Stimulated activated naive B cell treated with anti-CD40 and anti-IgM and Interleukin-4, amounts not matched to agents 10 μg/mL and 1 μg/mL and 100 μg/mL, for 72 hours (primary cell): ENCODE measurements around the gene POM121L12.

Experiments used
- ATAC-seq, 2 donors: fragments of 150-1000 bp; cut with Tn5 transposase; replicated peaks; 2 replicates each; pipeline ENCODE4 v1.10.0; 2021; ENCODE audit warnings: moderate library complexity in 1 of 2
- DNase-seq: peaks from one replicate; pipeline ENCODE4 v3.0.0; 2021
- H3K27ac Mint-ChIP-seq: one replicate; pipeline ENCODE4 v1.8.0; 2022; ENCODE audit warnings: mild to moderate bottlenecking, mixed read lengths
- H3K27me3 Mint-ChIP-seq, 2 donors: one replicate each; pipeline ENCODE4 v1.8.0; 2022; ENCODE audit warnings: mixed read lengths in 2 of 2
- H3K36me3 Mint-ChIP-seq, 2 donors: one replicate each; pipeline ENCODE4 v1.8.0; 2022; ENCODE audit warnings: mixed read lengths in 2 of 2, mild to moderate bottlenecking in 1 of 2
- H3K4me1 Mint-ChIP-seq, 2 donors: one replicate each; pipeline ENCODE4 v1.8.0; 2022; ENCODE audit warnings: mixed read lengths in 2 of 2, mild to moderate bottlenecking in 1 of 2
- H3K4me3 Mint-ChIP-seq, 2 donors: one replicate each; pipeline ENCODE4 v1.8.0; 2022; ENCODE audit warnings: mild to moderate bottlenecking in 2 of 2, mixed read lengths in 2 of 2, moderate library complexity in 1 of 2
- H3K9me3 Mint-ChIP-seq, 2 donors: one replicate each; pipeline ENCODE4 v1.8.0; 2022; ENCODE audit warnings: mixed read lengths in 2 of 2, mild to moderate bottlenecking in 1 of 2

Gene POM121L12

DNA sequence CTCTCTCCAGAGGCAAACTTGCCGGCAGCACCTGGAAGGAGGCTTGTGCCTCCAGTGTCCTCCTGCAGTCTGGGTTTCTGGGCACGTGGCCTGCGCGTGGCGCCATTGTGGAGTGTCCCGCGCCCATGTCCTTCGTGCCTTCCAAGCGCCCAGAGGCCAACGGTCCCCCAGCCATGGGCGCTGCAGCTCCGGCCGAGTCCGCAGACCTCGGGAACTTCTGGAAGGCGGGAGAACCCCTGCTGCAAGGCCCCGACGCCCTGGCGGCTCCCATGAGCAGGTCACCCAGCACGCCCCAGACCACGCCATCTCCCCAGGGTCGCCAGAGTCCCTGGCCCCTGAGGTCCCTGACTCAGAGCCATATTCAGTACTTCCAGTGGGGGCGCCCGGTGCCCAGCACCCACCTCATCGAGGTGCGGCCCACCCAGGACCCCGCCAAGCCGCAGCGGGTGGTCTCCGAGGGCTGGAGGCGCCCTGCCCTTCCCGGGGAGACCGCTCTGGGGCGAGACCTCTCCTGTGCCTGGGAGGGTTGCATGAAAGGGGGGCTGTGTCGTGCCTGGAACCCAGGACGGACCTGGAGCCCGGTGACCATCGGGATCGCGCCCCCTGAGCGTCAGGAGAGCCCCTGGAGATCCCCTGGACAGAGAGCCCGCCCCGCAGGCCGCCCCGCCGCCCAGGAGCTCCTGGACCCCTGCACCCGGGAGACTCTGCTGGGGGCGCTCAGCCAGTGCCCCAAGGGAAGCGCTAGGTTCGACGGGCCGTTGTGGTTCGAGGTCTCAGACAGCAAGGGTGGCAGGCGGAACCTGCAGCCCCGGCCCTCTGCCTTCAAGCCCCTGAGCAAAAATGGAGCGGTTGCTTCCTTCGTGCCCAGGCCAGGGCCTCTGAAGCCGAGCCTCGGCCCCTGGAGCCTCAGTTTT lies at the start of gene POM121L12:
TSS of gene POM121L12 (plus strand) at position 135 of the 914 bp plus-strand sequence. CDS start at position 174, 39 bp downstream.
- ATAC-seq (no peak), DNase-seq (no peak)

DNA sequence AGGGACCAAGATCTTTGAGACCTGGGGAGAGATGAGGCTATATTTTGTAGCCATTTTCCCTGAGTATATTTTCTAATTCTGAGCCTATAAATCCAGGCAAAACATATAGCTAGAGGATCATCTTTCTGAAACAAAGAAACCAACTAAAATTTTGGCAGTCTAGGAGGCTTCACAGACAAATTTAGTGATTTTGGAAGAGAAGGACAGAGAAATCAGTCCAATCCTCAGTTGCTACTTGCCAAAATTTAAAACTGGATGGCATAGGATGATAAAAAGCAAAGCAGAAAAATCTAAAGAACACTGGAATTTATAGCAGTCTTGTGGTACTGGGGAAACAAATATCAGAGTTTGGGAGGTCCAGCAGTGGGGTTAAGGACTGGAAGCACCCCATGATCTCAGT lies 43.4 kb upstream of the POM121L12 start:
- Mint-ChIP-seq H3K27ac (no peak overlapping the region), H3K27me3 (no peaks in the 10 kb centered on the region), H3K4me1 (no peaks in the 10 kb centered on the region), H3K4me3 (no peak overlapping the region), H3K9me3 (peaks cover 13% of the 10 kb centered on the region in 2 donors), H3K36me3 (no peaks in the 10 kb centered on the region)
- DNase-seq (no peak), ATAC-seq (no peak)

More for the DNA sequence above, at the start of gene POM121L12:
- Mint-ChIP-seq H3K4me1 (no peaks in the 10 kb centered on the region), H3K4me3 (no peak within 1 kb of the TSS), H3K27me3 (no peaks in the 10 kb centered on the region), H3K9me3 (peaks cover 4 to 9% of the 10 kb centered on the region in 2 donors), H3K27ac (peak within 1 kb of the TSS; percentile 5), H3K36me3 (peaks cover 0 to 1% of the 10 kb centered on the region in 2 donors)

DNA sequence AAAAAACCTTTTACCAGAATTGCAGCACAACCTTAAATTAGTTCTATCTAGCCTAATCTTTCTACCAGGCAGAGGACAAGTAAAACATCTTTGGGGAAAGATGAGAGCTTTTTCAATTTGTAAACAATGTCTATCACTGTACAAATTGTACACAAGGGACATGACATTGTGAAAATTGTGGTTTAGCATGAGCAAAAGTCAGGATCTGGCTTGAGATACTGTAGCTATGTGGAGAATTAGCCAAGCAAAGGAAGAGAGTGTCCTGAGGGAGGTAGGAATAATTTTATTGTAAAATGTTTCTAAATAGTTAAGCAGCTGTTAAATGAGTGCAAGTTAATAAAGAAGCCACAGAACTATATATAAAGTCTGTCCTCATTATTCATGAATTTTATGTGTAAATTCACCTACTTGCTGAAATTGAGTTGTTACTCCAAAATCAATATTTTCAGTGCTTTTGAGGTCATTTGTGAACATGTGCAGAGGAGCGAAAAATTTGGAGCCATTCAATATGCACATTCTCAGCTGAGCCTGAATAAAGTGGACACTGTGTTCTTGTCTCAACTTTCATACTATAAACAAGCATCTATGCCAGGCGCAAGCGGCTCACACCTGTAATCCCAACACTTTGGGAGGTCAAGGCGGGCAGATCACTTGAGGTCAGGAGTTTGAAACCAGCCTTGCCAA lies 42.8 kb upstream of the POM121L12 start:
- no peak for ATAC-seq
- Mint-ChIP-seq H3K4me1 (no peaks in the 10 kb centered on the region), H3K27me3 (no peaks in the 10 kb centered on the region), H3K36me3 (no peaks in the 10 kb centered on the region), H3K9me3 (peaks cover 12 to 13% of the 10 kb centered on the region in 2 donors), H3K4me3 (no peak overlapping the region), H3K27ac (no peak overlapping the region)
- DNase-seq = no peak

DNA sequence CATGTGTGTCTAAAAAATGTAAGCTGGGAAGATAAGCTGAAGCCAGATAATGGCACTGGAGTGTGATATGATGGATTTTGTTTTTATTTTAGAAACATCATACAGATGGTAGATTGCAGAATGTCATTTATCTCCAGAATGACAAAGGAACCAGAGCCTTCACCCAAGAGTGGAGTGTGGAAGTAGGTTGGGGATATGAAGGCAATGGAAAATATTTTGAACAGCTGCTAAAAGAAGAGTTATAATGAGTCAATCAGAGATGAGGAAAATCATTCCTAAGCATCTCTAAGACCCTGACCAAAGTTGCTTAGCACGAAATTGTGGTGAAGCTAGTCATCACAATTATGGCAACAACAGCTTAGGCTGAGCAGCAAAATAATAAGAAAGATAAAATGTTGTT lies 39.8 kb upstream of the POM121L12 start:
- DNase-seq = no peak
- Mint-ChIP-seq H3K9me3 (peaks cover 9% of the 10 kb centered on the region in 2 donors), H3K4me3 (no peak overlapping the region), H3K4me1 (no peaks in the 10 kb centered on the region), H3K27me3 (no peaks in the 10 kb centered on the region), H3K36me3 (no peaks in the 10 kb centered on the region), H3K27ac (no peak overlapping the region)
- ATAC-seq = no peak

DNA sequence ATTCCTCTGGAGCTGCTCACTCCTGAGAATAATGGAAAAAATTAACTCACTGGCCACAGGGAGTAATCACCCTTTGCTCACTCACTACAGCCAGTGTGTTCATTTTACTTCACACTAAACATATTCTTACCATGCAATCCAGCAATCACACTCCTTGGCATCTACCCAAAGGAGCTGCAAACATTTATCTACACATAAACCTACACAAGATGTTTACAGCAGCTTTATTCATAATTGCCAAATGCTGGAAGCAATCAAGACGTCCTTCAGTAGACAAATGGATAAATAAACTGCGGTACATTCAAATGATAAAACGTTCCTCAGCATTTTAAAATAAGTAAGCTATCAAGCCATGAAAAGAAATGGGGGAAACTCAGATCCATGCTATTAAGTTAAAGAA lies 34.2 kb upstream of the POM121L12 start:
- Mint-ChIP-seq H3K9me3 (peaks cover 8 to 12% of the 10 kb centered on the region in 2 donors), H3K36me3 (no peaks in the 10 kb centered on the region), H3K27me3 (no peaks in the 10 kb centered on the region), H3K4me1 (no peaks in the 10 kb centered on the region), H3K27ac (no peak overlapping the region), H3K4me3 (no peak overlapping the region)
- no peak for ATAC-seq
- no peak for DNase-seq

DNA sequence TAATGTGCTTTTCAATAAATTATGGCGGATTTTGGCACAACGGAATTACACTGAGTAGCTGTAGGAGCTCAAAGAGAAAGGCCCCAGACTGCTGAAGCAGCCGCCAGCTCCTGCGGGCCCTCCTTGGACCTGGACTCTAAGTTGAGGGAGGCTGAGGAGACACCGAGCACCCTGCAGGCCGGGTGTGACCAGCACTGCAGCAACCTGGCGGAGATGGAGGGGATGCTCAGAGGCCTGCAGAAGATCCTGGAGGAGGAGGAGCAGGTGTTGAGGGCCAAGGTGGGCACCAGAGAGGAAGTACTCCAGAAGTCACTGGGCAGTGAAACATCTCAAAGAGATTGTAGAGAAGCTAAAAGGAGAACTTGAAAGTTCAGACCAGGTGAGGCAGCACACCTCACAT lies 33.0 kb upstream of the POM121L12 start:
- no peak for ATAC-seq
- Mint-ChIP-seq H3K4me1 (no peaks in the 10 kb centered on the region), H3K36me3 (no peaks in the 10 kb centered on the region), H3K9me3 (peaks cover 14 to 15% of the 10 kb centered on the region in 2 donors), H3K27ac (no peak overlapping the region), H3K4me3 (no peak overlapping the region), H3K27me3 (no peaks in the 10 kb centered on the region)
- no peak for DNase-seq

DNA sequence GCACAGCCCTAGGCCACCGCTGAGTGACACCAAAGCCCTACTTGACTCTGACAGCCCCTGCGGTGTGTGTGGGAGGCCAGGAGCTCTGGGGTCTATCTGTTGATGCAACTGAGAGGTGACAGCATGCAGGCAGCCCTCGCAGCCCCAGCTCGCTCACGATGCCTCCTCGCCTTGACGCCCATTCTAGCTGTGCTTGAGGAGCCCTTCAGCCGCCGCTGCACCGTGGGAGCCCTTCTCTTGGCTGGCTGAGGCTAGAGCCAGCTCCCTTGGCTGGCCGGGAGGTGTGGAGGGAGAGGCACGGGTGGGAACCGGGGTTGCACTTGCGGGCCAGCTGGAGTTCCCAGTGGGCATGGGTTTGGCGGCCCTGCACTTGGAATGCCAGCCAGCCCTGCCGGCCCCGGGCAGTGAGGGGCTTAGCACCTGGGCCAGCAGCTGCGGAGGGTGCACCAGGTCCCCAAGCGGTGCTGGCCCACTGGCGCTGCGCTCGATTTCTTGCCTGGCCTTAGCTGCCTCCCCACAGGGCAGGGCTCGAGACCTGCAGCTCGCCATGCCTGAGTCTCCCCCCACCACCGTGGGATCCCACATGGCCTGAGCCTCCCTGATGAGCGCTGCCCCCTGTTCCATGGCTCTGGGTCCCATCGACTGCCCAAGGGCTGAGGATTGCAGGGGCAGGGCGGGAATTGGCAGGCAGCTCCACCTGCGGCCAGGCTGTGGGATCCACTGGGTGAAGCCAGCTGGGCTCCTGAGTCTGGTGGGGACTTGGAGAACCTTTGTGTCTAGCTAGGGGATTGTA lies 31.6 kb upstream of the POM121L12 start:
- Mint-ChIP-seq H3K27me3 (no peaks in the 10 kb centered on the region), H3K9me3 (peaks cover 15 to 17% of the 10 kb centered on the region in 2 donors), H3K4me1 (no peaks in the 10 kb centered on the region), H3K4me3 (no peak overlapping the region), H3K27ac (no peak overlapping the region), H3K36me3 (no peaks in the 10 kb centered on the region)
- DNase-seq = no peak
- ATAC-seq = no peak

DNA sequence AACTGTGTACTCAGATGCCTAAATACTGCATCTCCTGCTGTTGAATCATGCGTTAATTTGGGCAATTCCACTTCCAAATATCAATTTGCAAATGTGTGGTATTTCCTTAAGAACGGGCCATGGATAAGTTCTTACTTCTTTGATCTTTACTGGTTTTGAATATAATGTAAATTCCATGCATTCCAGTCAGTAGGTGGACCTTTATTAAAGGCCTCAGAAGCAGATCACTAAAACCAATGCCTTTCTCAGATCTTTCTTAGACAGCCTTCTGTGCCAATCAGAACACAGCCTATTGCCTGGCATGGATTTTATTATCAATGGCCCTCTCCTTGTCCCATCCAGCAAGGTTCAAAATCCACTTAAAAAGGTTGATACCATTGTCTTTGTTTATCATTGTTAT lies 21.5 kb upstream of the POM121L12 start:
- H3K4me1 Mint-ChIP-seq = no peaks in the 10 kb centered on the region
- DNase-seq = no peak
- H3K27ac Mint-ChIP-seq = no peak overlapping the region
- ATAC-seq = no peak
- H3K27me3 Mint-ChIP-seq = no peaks in the 10 kb centered on the region
- H3K9me3 Mint-ChIP-seq = peaks cover 19 to 20% of the 10 kb centered on the region in 2 donors
- no peaks in the 10 kb centered on the region for H3K36me3 Mint-ChIP-seq
- no peak overlapping the region for H3K4me3 Mint-ChIP-seq

DNA sequence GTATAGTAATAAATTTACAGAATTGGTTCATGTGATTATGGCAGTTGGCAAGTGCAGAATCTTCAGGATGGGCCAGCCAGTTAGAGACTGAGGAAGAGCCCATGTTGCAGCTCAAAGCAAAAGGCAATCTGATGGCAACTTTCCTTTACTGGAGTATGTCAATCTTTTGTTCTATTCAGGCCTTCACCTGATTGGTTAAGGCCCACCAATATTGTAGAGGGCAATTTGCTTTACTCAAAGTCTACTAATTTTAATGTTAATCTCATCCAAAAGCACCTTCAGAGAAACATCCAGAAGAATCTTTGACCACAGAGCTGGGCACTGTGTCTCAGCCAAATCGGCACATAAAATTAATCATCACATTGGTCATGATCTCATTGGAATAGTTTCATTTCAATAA lies 20.0 kb upstream of the POM121L12 start:
- no peaks in the 10 kb centered on the region for H3K36me3 Mint-ChIP-seq
- no peak for ATAC-seq
- peaks cover 19 to 21% of the 10 kb centered on the region in 2 donors for H3K9me3 Mint-ChIP-seq
- DNase-seq = no peak
- H3K4me1 Mint-ChIP-seq = no peaks in the 10 kb centered on the region
- H3K4me3 Mint-ChIP-seq = no peak overlapping the region
- H3K27ac Mint-ChIP-seq = no peak overlapping the region
- no peaks in the 10 kb centered on the region for H3K27me3 Mint-ChIP-seq

DNA sequence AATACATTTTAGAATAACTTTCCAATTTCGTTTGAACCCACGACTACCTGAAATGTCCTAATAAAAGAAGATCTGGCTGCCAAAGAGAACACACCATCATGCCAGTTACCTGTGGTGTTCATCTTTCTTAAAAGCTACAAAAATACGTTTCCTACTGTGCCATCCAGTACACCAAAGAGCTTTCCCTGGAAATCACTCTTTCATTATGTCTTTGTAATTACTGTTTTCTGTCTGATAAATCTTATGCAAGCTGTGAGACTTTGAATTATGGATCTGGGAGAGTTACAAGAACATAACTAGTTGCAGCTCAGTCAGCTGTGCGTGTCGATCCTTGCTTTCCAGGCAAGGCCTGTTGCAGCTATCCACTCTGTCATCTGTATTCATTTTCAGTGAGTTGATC lies 12.5 kb upstream of the POM121L12 start:
- ATAC-seq (no peak), DNase-seq (no peak)
- no peak overlapping the region for H3K4me3 Mint-ChIP-seq
- H3K9me3 Mint-ChIP-seq = peaks cover 2 to 4% of the 10 kb centered on the region in 2 donors
- H3K4me1 Mint-ChIP-seq = no peaks in the 10 kb centered on the region
- no peak overlapping the region for H3K27ac Mint-ChIP-seq
- no peaks in the 10 kb centered on the region for H3K36me3 Mint-ChIP-seq
- no peaks in the 10 kb centered on the region for H3K27me3 Mint-ChIP-seq

DNA sequence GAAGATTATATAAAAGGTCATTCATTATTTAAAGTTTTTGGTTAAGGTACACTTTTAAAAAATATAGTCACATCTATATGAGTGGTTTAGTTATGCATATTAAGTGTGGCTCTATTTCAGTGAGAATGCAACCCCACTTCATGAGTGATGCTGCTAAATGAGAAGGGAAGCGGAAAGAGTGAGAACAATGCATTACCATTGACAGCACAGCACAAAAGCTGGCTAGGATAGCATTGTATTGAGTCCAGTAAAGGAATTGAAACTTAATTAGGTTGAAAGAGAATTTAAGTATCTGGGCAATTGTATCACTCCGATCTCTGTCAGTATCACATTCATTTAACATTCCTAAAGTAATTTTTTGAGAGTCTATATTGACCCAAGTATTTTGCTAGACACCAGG lies 13.2 kb downstream of the POM121L12 start:
- Mint-ChIP-seq H3K36me3 (no peaks in the 10 kb centered on the region), H3K4me1 (no peaks in the 10 kb centered on the region), H3K27me3 (no peaks in the 10 kb centered on the region), H3K9me3 (peaks cover 7 to 8% of the 10 kb centered on the region in 2 donors), H3K27ac (no peak overlapping the region), H3K4me3 (no peak overlapping the region)
- ATAC-seq (no peak), DNase-seq (no peak)

DNA sequence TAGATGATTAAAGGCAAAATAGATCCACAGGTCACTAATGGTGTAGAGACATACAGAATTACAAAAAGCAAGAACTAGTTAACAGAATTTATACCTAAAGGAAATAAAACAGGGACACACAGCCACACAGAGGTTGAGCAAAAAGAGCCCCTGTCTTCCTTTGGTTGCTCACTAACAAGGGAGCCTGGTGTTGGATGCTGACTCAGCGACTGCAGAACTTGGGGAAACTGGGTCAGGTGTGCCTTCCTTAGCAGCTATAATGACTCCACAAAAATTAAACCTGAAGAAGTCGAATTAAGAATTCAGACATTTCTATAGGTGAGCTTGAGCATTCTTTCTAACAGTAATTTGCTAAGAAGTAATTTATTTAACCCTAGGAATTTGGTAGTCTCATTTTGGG lies 15.0 kb downstream of the POM121L12 start:
- Mint-ChIP-seq H3K27me3 (no peaks in the 10 kb centered on the region), H3K4me1 (no peaks in the 10 kb centered on the region), H3K4me3 (no peak overlapping the region), H3K27ac (no peak overlapping the region), H3K9me3 (peaks cover 7 to 8% of the 10 kb centered on the region in 2 donors), H3K36me3 (no peaks in the 10 kb centered on the region)
- ATAC-seq (no peak), DNase-seq (no peak)

DNA sequence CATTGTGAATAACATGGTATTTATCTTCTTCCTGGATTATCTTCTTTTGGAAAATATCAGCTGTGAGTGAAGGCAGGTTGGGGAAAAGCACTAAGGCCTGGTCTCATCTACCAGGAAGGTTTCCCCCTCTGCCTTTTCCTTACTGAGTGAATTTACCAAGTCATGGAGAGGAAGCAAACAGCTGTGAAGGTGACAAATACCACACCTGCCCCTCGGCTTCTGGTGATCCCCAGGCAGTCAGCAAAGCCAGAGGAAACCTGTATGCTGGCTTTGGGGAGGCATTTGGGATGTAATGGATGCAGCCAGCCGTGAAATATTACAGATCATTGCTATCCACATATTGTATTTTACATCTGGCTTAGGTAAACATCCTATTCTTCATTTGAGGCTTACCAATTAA lies 24.2 kb downstream of the POM121L12 start:
- Mint-ChIP-seq H3K9me3 (peaks cover 5 to 10% of the 10 kb centered on the region in 2 donors), H3K4me1 (no peaks in the 10 kb centered on the region), H3K27me3 (no peaks in the 10 kb centered on the region), H3K36me3 (no peaks in the 10 kb centered on the region), H3K27ac (no peak overlapping the region), H3K4me3 (no peak overlapping the region)
- DNase-seq = no peak
- no peak for ATAC-seq

DNA sequence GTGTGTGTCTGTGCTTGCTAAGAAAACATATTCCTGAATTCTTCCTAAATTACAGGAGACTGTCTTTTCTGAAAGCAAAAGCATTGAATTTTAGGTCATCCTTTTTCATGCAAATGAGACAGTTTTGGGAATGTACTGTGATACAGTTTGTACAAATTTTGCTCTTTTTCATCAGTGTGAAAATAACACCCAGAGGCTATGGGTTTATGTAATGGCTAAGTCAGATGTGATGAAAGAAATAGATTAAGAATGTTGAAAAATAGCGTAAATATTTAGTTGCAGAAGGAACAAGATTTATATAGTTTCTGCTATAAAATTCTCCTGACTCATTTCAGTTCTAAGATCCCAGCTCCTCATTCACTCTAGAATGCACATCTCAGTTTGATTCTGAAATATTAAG lies 24.6 kb downstream of the POM121L12 start:
- Mint-ChIP-seq H3K4me1 (no peaks in the 10 kb centered on the region), H3K36me3 (no peaks in the 10 kb centered on the region), H3K27ac (no peak overlapping the region), H3K9me3 (peaks cover 5 to 10% of the 10 kb centered on the region in 2 donors), H3K4me3 (no peak overlapping the region), H3K27me3 (no peaks in the 10 kb centered on the region)
- no peak for DNase-seq
- ATAC-seq = no peak
